Large intestine (tissue), 3 donors: ENCODE results near the gene THRSP. TPM values are rescaled to one million over a fixed set of nuclear protein-coding genes. Genes with fewer than 3 reads are reported as not detected.
A peak's percentile ranks its signal among the peaks of the same experiment; 100 is the strongest.
"Not testable (repeated sequence)": the region's sequence is repeated elsewhere in the genome, so short reads cannot be mapped to it uniquely, and the experiment has no call there.

Source experiments
- DNase-seq, 2 donors: peaks; one replicate each; pipeline versions ENCODE4 v3.0.0 to v3.0.0-alpha.2; 2013
- H3K27ac ChIP-seq: one replicate; pipeline ENCODE4 v1.5.1; 2013; ENCODE audit warnings: low read length
- H3K27me3 ChIP-seq: 2 replicates; pipeline ENCODE4 v1.6.1; 2013; ENCODE audit warnings: low read length; ENCODE audit not compliant: control insufficient read depth, insufficient read depth
- H3K36me3 ChIP-seq: 2 replicates; pipeline ENCODE4 v1.6.1; 2013; ENCODE audit warnings: low read length; ENCODE audit not compliant: control insufficient read depth, insufficient read depth
- H3K4me1 ChIP-seq: one replicate; pipeline ENCODE4 v1.6.1; 2013; ENCODE audit warnings: low read length; ENCODE audit not compliant: control insufficient read depth, insufficient read depth
- H3K4me3 ChIP-seq: one replicate; pipeline ENCODE4 v1.5.1; 2013; ENCODE audit warnings: low read length
- H3K9me3 ChIP-seq: one replicate; pipeline ENCODE4 v1.6.1; 2013; ENCODE audit warnings: mild to moderate bottlenecking, low read depth, low read length, moderate library complexity; ENCODE audit not compliant: control insufficient read depth
- WGBS: methylation state at CpG from one replicate; pipeline ENCODE4 v1.1.5; 2013; ENCODE audit warnings: low lambda C conversion rate; ENCODE audit not compliant: insufficient coverage; 5-methylcytosine and 5-hydroxymethylcytosine counted together
- polyA plus RNA-seq: library from polyadenylated mRNA; unstranded; fragments of 120-200 nt; gene quantifications from one replicate; pipeline ENCODE4 v1.2.1, GENCODE V29; 2013

Gene THRSP
- polyA plus RNA-seq, 1 donor = 0.10 TPM

DNA sequence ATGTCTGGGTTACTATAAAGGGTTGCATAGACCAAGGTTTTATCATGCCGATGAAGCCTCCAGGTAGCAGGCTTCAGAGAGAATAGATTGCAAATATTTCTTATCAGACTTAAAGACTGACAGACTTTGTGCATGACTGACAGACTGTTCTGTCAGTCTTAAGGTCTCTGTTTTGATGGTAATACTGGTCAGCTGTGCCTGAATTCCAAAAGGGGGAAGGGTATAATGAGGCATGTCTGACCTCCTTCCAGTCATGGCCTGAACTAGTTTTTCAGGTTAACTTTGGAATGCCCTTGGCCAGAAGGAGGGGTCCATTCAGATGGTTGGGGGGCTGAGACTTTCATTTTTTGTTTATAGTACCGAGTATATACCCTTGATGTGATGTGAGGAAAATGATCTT lies 35.9 kb upstream of the THRSP start:
- no peaks in the 10 kb centered on the region for H3K27me3 ChIP-seq
- no CpG with 5 or more reads among the region's 2 CpGs for WGBS
- DNase-seq = no peak

DNA sequence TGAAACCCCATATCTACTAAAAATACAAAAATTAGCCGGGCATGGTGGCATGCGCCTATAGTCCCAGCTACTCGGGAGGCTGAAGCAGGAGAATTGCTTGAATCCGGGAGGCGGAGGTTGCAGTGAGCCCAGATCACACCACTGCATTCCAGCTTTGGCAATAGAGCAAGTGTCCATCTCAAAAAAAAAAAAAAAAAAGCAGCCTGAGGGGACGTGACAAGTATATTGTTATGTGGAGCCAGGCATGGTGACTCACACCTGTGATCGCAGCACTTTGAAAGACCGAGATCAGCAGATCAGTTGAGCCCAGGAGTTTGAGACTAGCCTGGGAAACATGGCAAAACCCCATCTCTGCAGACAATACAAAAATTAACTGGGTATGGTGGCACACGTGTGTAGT lies 35.2 kb upstream of the THRSP start:
- 63% methylated on average over 1 of the region's 9 CpGs for WGBS
- not testable (repeated sequence) for H3K27me3 ChIP-seq, DNase-seq, H3K4me3 ChIP-seq, H3K27ac ChIP-seq, H3K36me3 ChIP-seq, H3K9me3 ChIP-seq, H3K4me1 ChIP-seq

More for the DNA sequence above, 35.9 kb upstream of the THRSP start:
- no peak overlapping the region for H3K4me3 ChIP-seq
- no peaks in the 10 kb centered on the region for H3K9me3 ChIP-seq
- H3K4me1 ChIP-seq = no peaks in the 10 kb centered on the region
- no peaks in the 10 kb centered on the region for H3K36me3 ChIP-seq
- H3K27ac ChIP-seq = no peak overlapping the region

DNA sequence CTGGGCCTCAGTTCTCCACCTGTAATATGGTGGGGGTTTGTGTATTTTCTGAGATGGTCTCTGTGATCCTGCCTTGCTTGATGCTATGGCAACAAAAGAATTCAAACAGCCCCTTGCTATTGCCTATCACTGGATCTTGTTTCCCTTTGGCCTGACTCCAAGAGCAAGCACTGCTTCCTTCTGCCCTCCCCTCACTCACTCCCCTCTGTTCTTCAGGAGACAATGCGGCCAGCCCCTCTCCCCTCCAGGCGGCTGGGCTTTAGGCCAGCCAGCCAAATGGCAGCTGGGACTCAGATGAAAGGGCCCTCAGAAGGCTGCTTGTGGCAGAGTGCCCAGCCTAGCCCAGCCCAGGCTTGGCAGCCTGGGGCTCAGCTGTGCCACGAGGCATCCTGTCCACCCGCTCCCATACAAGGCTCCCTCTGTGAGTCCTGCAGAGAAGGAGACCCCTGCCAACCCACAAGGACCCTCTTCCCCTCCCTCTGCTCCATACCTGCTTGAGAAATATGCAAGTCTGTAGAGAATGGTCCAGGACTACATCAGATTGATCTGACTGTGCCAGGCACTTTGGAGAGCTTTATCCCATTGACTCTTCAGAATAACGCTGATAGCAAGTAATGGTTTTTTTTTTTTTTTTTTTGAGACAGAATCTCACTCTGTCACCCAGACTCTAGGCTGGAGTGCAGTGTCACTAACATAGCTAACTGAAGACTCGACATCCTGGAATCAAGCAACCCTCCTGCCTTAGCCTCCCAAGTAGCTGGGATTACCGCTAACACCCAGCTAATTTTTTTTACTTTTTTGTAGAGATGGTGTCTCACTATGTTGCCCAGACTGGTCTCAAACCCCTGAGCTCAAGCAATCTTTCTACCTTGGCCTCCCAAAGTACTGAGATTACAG lies 33.0 kb upstream of the THRSP start:
- Histone ChIP-seq H3K4me1 (no peaks in the 10 kb centered on the region), H3K9me3 (no peaks in the 10 kb centered on the region), H3K36me3 (no peaks in the 10 kb centered on the region), H3K27ac (no peak overlapping the region), H3K27me3 (no peaks in the 10 kb centered on the region), H3K4me3 (no peak overlapping the region)
- peak; percentile 49 to 62 for DNase-seq
- no CpG with 5 or more reads among the region's 7 CpGs for WGBS

DNA sequence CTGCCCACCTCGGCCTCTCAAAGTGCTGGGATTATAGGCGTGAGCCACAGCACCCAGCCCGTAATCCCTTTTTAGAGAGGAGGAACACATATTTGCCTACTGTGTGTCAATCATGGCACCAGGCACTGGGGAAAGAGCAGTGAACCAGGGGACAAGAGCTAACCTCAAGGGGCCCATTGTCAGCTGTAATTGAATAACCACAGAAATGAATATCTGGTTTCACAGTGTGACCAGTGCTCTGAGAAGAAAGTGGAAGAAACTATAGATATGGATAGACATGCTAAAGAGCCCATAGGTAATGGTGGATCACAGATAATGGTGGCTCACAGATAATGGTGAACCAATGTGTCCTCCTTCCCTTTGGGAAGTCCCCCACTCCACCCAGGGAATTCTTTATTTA lies 32.0 kb upstream of the THRSP start:
- no peak overlapping the region for H3K4me3 ChIP-seq
- H3K9me3 ChIP-seq = no peaks in the 10 kb centered on the region
- H3K27ac ChIP-seq = no peak overlapping the region
- WGBS = no CpG with 5 or more reads among the region's 3 CpGs
- H3K36me3 ChIP-seq = no peaks in the 10 kb centered on the region
- DNase-seq = no peak
- H3K4me1 ChIP-seq = no peaks in the 10 kb centered on the region
- H3K27me3 ChIP-seq = no peaks in the 10 kb centered on the region

DNA sequence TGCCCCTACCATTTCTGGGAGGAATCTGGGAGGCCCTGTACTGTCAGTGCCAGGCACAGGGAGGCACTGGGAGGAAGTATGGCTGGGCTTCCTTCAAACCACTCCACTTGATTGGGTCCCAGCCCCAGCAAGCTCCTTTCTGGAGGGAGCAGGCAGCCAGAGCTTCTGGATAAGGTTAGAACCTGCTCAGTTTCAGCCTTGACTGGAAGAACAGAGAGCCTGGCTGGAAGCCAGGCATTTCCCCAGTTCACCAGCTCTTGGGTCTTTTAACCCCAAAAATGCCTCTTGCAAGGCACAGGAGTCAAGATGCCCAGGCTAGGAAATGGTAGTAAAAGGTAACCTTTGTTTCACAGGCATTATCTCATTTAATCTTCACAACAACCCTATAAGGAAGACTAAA lies 31.6 kb upstream of the THRSP start:
- H3K4me1 ChIP-seq = no peaks in the 10 kb centered on the region
- no peak overlapping the region for H3K27ac ChIP-seq
- DNase-seq = no peak
- no peaks in the 10 kb centered on the region for H3K27me3 ChIP-seq
- no peaks in the 10 kb centered on the region for H3K9me3 ChIP-seq
- H3K36me3 ChIP-seq = no peaks in the 10 kb centered on the region
- no peak overlapping the region for H3K4me3 ChIP-seq

- H3K36me3 ChIP-seq = no peaks in the 10 kb centered on the region
- no peaks in the 10 kb centered on the region for H3K4me1 ChIP-seq
- no peak overlapping the region for H3K4me3 ChIP-seq
- no peak for DNase-seq
- 25% methylated on average over 2 of the region's 4 CpGs for WGBS
- no peak overlapping the region for H3K27ac ChIP-seq
- no peaks in the 10 kb centered on the region for H3K27me3 ChIP-seq
- no peaks in the 10 kb centered on the region for H3K9me3 ChIP-seq
Observed at GRCh38 chr11:78033040-78033439, 30.6 kb upstream of the THRSP start.

DNA sequence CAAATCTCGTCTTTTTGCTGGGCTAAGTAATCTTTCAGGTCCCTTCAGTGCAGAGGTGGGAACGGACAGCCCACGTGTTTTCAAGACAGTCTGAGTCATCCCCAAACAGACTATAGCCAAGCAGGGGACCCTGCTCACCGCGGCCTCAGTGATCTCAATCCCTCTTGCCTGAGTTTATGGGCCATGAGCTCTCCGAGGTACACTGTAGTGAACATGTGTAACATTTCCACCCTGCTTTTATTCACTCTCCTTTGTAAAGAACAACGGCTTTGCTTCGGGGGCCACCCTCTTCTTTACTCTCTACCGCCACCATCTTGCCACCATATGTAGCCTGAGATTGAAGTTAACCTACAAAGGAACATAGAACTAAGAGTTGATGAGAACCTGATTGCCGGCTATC lies 29.0 kb upstream of the THRSP start:
- no peaks in the 10 kb centered on the region for H3K9me3 ChIP-seq
- no peak for DNase-seq
- no peaks in the 10 kb centered on the region for H3K27me3 ChIP-seq
- no peaks in the 10 kb centered on the region for H3K4me1 ChIP-seq
- H3K27ac ChIP-seq = no peak overlapping the region
- no peaks in the 10 kb centered on the region for H3K36me3 ChIP-seq
- WGBS = no CpG with 5 or more reads among the region's 10 CpGs
- no peak overlapping the region for H3K4me3 ChIP-seq

DNA sequence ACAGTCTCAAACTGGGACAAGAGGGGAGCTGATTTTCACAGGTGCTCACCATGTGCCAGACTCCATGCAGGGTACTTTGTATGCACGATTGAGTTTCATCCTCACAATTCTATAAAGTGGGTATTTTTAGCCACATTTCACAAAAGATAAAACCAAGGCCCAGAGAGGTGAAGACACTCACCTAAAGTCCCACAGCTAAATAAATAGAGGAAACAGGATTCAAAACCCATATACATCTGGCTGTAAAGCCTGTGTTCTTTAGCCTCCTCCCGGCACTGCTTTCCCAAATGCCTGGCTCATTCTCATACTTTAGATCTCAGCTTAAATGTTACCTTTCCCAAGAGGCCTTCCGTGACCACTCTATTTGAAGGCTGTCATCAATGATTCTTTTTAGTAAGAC lies 27.3 kb upstream of the THRSP start:
- Histone ChIP-seq H3K36me3 (no peaks in the 10 kb centered on the region), H3K27me3 (no peaks in the 10 kb centered on the region), H3K4me3 (no peak overlapping the region), H3K4me1 (no peaks in the 10 kb centered on the region), H3K9me3 (no peaks in the 10 kb centered on the region), H3K27ac (no peak overlapping the region)
- DNase-seq = no peak
- WGBS = 92% methylated on average over 2 of the region's 3 CpGs

DNA sequence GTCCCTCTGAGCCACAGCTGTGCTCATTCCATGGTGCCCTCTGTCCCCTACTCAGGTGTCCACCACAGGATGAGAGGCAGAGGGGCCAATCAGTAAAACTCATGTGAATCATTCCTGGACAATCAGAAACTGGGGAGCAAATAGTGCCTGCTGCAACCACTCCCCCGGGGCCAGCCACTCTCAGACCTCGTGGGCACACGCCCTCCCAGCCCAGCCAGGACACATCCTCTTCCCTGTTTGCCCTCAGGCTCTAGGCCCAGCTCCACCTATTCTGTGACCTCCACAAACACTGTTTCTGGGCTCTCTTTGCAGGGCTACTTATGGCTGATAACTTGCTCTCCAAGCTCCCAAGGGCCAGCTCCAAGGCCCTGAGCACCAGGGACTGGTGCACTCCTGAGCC lies 26.6 kb upstream of the THRSP start:
- no peak overlapping the region for H3K27ac ChIP-seq
- H3K9me3 ChIP-seq = no peaks in the 10 kb centered on the region
- no peak for DNase-seq
- no peaks in the 10 kb centered on the region for H3K4me1 ChIP-seq
- no peaks in the 10 kb centered on the region for H3K27me3 ChIP-seq
- H3K4me3 ChIP-seq = no peak overlapping the region
- WGBS = no CpG with 5 or more reads among the region's 3 CpGs
- H3K36me3 ChIP-seq = no peaks in the 10 kb centered on the region

DNA sequence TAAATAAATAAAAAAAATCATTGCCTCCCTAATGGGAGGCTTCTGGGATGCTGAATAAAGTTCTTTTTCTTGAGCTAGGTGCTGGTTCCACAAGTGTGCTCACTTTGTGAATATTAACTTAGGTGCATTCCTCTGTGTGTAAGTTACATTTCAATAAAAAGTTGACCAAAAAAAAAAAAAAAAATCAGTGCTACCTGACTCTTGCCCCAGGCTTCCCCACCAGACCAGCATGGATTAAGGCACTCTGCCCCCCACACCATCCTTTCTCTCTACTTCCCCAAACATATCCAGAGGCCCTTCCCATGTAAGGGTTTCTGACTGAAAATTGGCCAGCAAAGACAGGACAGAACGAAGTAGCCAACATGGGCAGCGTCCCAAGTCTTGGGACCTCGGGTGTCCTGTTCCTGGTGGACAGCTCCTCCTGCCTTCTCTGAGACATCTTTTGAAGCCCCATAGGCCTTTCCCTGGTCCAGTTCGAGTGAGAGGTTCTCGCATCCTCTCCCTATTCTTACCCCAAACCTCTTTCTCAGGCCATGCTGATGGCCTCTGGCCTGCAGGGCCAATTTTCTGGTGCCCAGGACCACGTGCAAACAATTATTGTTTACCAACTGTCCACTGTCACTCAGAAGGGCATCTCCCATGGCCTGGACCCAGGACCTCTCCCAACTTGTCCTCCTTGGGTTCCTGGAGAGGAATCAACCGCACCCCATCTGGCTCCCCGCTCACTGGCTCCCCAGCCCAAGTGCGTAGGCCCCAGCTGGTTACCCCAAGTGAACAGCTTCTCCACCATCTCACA lies 25.6 kb upstream of the THRSP start:
- H3K27ac ChIP-seq = no peak overlapping the region
- no peak for DNase-seq
- no CpG with 5 or more reads among the region's 9 CpGs for WGBS
- no peaks in the 10 kb centered on the region for H3K9me3 ChIP-seq
- no peaks in the 10 kb centered on the region for H3K4me1 ChIP-seq
- H3K27me3 ChIP-seq = no peaks in the 10 kb centered on the region
- no peak overlapping the region for H3K4me3 ChIP-seq
- H3K36me3 ChIP-seq = no peaks in the 10 kb centered on the region
